ELF-1 (cell line): Measurements from ENCODE around the gene HEBP2.
"Not testable (repeated sequence)": the region's sequence is repeated elsewhere in the genome, so short reads cannot be mapped to it uniquely, and the experiment has no call there.

Experiments
- DNase-seq: peaks from one replicate; pipeline ENCODE4 v3.0.0-alpha.2; 2016; ENCODE audit warnings: low read depth, low spot score

The HEBP2 gene

GRCh38 chr6:138424004-138424904 is 20.2 kb downstream of the HEBP2 start:
- no peak for DNase-seq

GRCh38 chr6:138425256-138425655 is 21.2 kb downstream of the HEBP2 start:
- not testable (repeated sequence) for DNase-seq

- no peak for DNase-seq
Measured at GRCh38 chr6:138426500-138427123, 22.6 kb downstream of the HEBP2 start.

GRCh38 chr6:138427701-138428100 is 23.7 kb downstream of the HEBP2 start:
- no peak for DNase-seq

- DNase-seq, result no peak
Measured at GRCh38 chr6:138428944-138429598, 25.0 kb downstream of the HEBP2 start.

GRCh38 chr6:138429761-138430160 is 25.7 kb downstream of the HEBP2 start:
- no peak for DNase-seq

- DNase-seq, result no peak
Measured at GRCh38 chr6:138430361-138431145, 26.5 kb downstream of the HEBP2 start.

GRCh38 chr6:138431256-138432062 is 27.4 kb downstream of the HEBP2 start:
- no peak for DNase-seq

GRCh38 chr6:138432063-138432356 is 28.0 kb downstream of the HEBP2 start:
- DNase-seq, result no peak

- DNase-seq, result no peak
Measured at GRCh38 chr6:138434096-138434495, 30.1 kb downstream of the HEBP2 start.

GRCh38 chr6:138434925-138435324 is 30.9 kb downstream of the HEBP2 start:
- no peak for DNase-seq

- no peak for DNase-seq
Measured at GRCh38 chr6:138439546-138439945, 35.5 kb downstream of the HEBP2 start.

- DNase-seq, result no peak
Measured at GRCh38 chr6:138440296-138440695, 36.3 kb downstream of the HEBP2 start.

- no peak for DNase-seq
Measured at GRCh38 chr6:138440758-138441357, 36.8 kb downstream of the HEBP2 start.

- no peak for DNase-seq
Measured at GRCh38 chr6:138441965-138442364, 37.9 kb downstream of the HEBP2 start.

- no peak for DNase-seq
Measured at GRCh38 chr6:138442663-138443062, 38.6 kb downstream of the HEBP2 start.

- DNase-seq, result no peak
Measured at GRCh38 chr6:138443979-138444378, 40.0 kb downstream of the HEBP2 start.

GRCh38 chr6:138446821-138447220 is 42.8 kb downstream of the HEBP2 start:
- no peak for DNase-seq

- no peak for DNase-seq
Measured at GRCh38 chr6:138450445-138450844, 46.4 kb downstream of the HEBP2 start.

- DNase-seq, result no peak
Measured at GRCh38 chr6:138451043-138451442, 47.0 kb downstream of the HEBP2 start.
